ENCODE measurements around the gene ADRA2C. TPM values are rescaled to one million over a fixed set of nuclear protein-coding genes. Genes with fewer than 3 reads are reported as not detected.
A peak's percentile ranks its signal among the peaks of the same experiment; 100 is the strongest.

The ADRA2C gene
- total RNA-seq, 1 experiment from 2014 or later, result 34.1 TPM

GRCh38 chr4:3744901-3745300 is 21.3 kb upstream of the ADRA2C start:
- no peaks in the 10 kb centered on the region for H3K27me3 ChIP-seq (ENCODE audit: control insufficient read depth, insufficient read depth, low read length)
- H3K36me3 ChIP-seq (replicated peaks; ENCODE audit: control insufficient read depth, insufficient read depth, low read length), result no peaks in the 10 kb centered on the region
- no peak overlapping the region for H3K4me3 ChIP-seq (ENCODE audit: insufficient read depth, low read depth, low read length)
- DNase-seq, result no peak

GRCh38 chr4:3745886-3746656 is 20.1 kb upstream of the ADRA2C start:
- no peaks in the 10 kb centered on the region for H3K27me3 ChIP-seq (ENCODE audit: control insufficient read depth, insufficient read depth, low read length)
- no peak for DNase-seq
- no peak overlapping the region for H3K4me3 ChIP-seq (ENCODE audit: insufficient read depth, low read depth, low read length)
- H3K36me3 ChIP-seq (replicated peaks; ENCODE audit: control insufficient read depth, insufficient read depth, low read length), result no peaks in the 10 kb centered on the region

GRCh38 chr4:3746701-3747580 is 19.2 kb upstream of the ADRA2C start:
- no peak for DNase-seq
- no peaks in the 10 kb centered on the region for H3K36me3 ChIP-seq (replicated peaks; ENCODE audit: control insufficient read depth, insufficient read depth, low read length)
- no peaks in the 10 kb centered on the region for H3K27me3 ChIP-seq (ENCODE audit: control insufficient read depth, insufficient read depth, low read length)
- H3K4me3 ChIP-seq (ENCODE audit: insufficient read depth, low read depth, low read length), result no peak overlapping the region

DNA sequence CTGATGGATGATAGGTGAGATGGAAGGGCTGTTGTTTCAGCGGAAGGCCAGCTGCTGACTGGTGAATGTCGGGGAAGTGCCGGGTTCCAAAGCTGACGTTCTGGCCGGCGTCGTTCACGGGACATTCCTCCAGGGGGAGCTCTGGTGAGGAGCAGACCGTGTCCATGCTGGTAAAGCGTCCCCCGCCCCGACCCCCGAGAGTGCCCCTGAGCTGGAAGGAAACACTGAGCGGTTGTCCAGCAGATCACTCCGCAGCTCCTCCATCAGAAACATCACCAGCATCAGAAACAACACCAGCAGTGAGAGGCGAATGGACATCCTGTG is 18.6 kb upstream of the ADRA2C start:
- Histone ChIP-seq H3K4me3 (ENCODE audit: insufficient read depth, low read depth, low read length) (no peak overlapping the region), H3K36me3 (replicated peaks; ENCODE audit: control insufficient read depth, insufficient read depth, low read length) (no peaks in the 10 kb centered on the region), H3K27me3 (ENCODE audit: control insufficient read depth, insufficient read depth, low read length) (no peaks in the 10 kb centered on the region)
- peak; percentile 89 for DNase-seq

- Histone ChIP-seq H3K36me3 (replicated peaks; ENCODE audit: control insufficient read depth, insufficient read depth, low read length) (no peaks in the 10 kb centered on the region), H3K27me3 (ENCODE audit: control insufficient read depth, insufficient read depth, low read length) (no peaks in the 10 kb centered on the region; the same call in 1 of the 2 replicates), H3K4me3 (ENCODE audit: insufficient read depth, low read depth, low read length) (no peak overlapping the region)
- DNase-seq, result no peak
These were observed 17.9 kb upstream of the ADRA2C start for GRCh38 chr4:3748136-3748898.

DNA sequence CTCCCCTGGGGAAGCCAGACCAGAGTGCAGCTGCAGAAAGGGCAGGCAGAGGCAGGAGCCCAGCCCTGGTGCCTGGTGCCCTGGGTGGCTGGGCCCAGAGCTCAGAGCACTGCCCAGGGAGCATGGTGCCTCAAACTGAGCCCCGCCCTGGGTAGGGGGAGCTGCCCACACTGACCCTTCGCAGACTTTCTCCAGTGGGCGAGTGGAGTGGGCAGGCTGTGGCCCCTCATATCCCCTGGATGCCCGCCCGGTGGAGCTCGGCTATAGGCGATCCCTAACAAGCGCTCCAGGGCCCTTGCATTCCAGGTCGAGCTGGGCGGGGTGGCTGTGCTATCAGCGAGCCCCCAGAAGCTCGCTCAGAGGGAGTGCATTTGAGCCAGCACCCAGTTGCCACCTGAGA is 17.1 kb upstream of the ADRA2C start:
- Histone ChIP-seq H3K27me3 (ENCODE audit: control insufficient read depth, insufficient read depth, low read length) (no peaks in the 10 kb centered on the region; the same call in 1 of the 2 replicates), H3K4me3 (ENCODE audit: insufficient read depth, low read depth, low read length) (no peak overlapping the region), H3K36me3 (replicated peaks; ENCODE audit: control insufficient read depth, insufficient read depth, low read length) (no peaks in the 10 kb centered on the region)
- DNase-seq, result no peak

- no peak for DNase-seq
- Histone ChIP-seq H3K36me3 (replicated peaks; ENCODE audit: control insufficient read depth, insufficient read depth, low read length) (no peaks in the 10 kb centered on the region), H3K27me3 (ENCODE audit: control insufficient read depth, insufficient read depth, low read length) (no peaks in the 10 kb centered on the region; the same call in 1 of the 2 replicates), H3K4me3 (ENCODE audit: insufficient read depth, low read depth, low read length) (no peak overlapping the region)
These were observed 15.9 kb upstream of the ADRA2C start for GRCh38 chr4:3750334-3750733.

- H3K27me3 ChIP-seq (ENCODE audit: control insufficient read depth, insufficient read depth, low read length), result no peaks in the 10 kb centered on the region; the same call in 1 of the 2 replicates
- DNase-seq, result no peak
- H3K36me3 ChIP-seq (replicated peaks; ENCODE audit: control insufficient read depth, insufficient read depth, low read length), result no peaks in the 10 kb centered on the region
- no peak overlapping the region for H3K4me3 ChIP-seq (ENCODE audit: insufficient read depth, low read depth, low read length)
These were observed 14.2 kb upstream of the ADRA2C start for GRCh38 chr4:3752022-3752421.

GRCh38 chr4:3753726-3754412 is 12.3 kb upstream of the ADRA2C start:
- H3K27me3 ChIP-seq (ENCODE audit: control insufficient read depth, insufficient read depth, low read length), result no peaks in the 10 kb centered on the region; the same call in 1 of the 2 replicates
- no peak overlapping the region for H3K4me3 ChIP-seq (ENCODE audit: insufficient read depth, low read depth, low read length)
- DNase-seq, result peak; percentile 84
- H3K36me3 ChIP-seq (replicated peaks; ENCODE audit: control insufficient read depth, insufficient read depth, low read length), result no peaks in the 10 kb centered on the region

- no peak overlapping the region for H3K4me3 ChIP-seq (ENCODE audit: insufficient read depth, low read depth, low read length)
- DNase-seq, result peak; percentile 92
- H3K27me3 ChIP-seq (ENCODE audit: control insufficient read depth, insufficient read depth, low read length), result no peaks in the 10 kb centered on the region; the same call in 1 of the 2 replicates
- H3K36me3 ChIP-seq (replicated peaks; ENCODE audit: control insufficient read depth, insufficient read depth, low read length), result no peaks in the 10 kb centered on the region
These were observed 9.7 kb upstream of the ADRA2C start for GRCh38 chr4:3756343-3757059.

GRCh38 chr4:3759236-3759635 is 6.9 kb upstream of the ADRA2C start:
- no peaks in the 10 kb centered on the region for H3K36me3 ChIP-seq (replicated peaks; ENCODE audit: control insufficient read depth, insufficient read depth, low read length)
- peaks cover 2% of the 10 kb centered on the region; the same call in 1 of the 2 replicates for H3K27me3 ChIP-seq (ENCODE audit: control insufficient read depth, insufficient read depth, low read length)
- no peak overlapping the region for H3K4me3 ChIP-seq (ENCODE audit: insufficient read depth, low read depth, low read length)
- no peak for DNase-seq

DNA sequence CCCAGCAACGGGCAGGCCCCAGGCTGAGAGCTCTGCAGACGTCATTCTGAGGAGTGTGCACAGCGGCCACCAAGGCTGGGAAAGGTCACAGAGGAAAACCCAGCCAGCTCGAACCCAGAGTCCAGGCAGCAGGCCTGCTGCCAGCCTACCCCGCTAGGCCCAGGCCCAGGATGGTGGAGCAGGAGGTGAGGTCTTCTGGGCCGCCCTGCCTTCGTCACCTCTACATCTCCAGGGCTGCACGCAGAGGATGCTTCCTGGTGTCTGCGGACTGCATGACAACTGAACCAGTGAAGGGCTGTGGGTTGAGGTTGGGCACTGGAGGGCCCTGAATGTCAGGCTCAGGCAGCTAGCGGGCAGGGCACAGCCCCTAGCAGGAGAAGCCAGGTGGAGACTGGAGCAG is 5.8 kb upstream of the ADRA2C start:
- Histone ChIP-seq H3K36me3 (replicated peaks; ENCODE audit: control insufficient read depth, insufficient read depth, low read length) (no peaks in the 10 kb centered on the region), H3K27me3 (ENCODE audit: control insufficient read depth, insufficient read depth, low read length) (peaks cover 8% of the 10 kb centered on the region), H3K4me3 (ENCODE audit: insufficient read depth, low read depth, low read length) (no peak overlapping the region)
- DNase-seq, result no peak

GRCh38 chr4:3760841-3761240 is 5.3 kb upstream of the ADRA2C start:
- no peak overlapping the region for H3K4me3 ChIP-seq (ENCODE audit: insufficient read depth, low read depth, low read length)
- H3K36me3 ChIP-seq (replicated peaks; ENCODE audit: control insufficient read depth, insufficient read depth, low read length), result no peaks in the 10 kb centered on the region
- peaks cover 8% of the 10 kb centered on the region for H3K27me3 ChIP-seq (ENCODE audit: control insufficient read depth, insufficient read depth, low read length)
- peak; percentile 63 for DNase-seq
